Measurements from ENCODE around the gene NCKAP1.
A peak's percentile ranks its signal among the peaks of the same experiment; 100 is the strongest.

Gene NCKAP1

DNA sequence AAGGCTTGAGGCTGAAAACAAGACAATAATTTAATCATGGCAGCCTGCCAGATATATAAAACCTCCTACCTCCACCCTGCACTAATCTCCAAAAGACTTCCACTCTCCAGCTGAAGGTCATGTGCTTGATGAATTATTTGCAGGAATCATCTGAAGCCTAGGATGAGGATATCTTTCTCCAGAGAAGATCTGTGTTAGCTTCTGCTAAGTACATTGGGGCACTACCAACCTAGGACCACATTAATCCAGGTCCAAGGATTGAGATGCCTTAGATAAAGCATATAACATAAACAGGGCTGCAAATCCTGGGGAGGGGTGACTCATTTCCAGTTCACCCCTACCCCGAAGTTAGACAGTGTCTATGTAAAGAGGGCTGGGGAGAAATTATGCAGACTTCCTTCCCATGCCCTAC lies 91.3 kb downstream of the NCKAP1 start:
- peak; percentile 31 for DNase-seq

DNA sequence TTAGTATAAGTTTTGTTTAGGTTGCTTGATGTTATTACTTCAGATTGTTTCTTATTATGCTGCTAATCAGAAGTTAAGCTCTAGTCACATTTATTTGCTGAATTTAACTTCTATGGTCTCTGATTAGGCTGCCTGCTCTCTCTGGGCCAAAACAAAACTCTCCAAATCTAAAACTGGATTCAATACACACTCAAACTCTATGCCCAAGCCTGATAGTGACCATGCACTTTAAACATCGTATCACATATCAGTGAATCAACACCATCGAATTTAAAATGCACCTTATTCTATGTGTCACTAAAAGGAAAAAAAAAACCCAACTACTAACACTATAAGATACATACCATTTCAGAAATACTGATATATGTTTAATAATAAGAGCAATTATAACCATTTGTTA lies 94.9 kb downstream of the NCKAP1 start:
- DNase-seq, result no peak

DNA sequence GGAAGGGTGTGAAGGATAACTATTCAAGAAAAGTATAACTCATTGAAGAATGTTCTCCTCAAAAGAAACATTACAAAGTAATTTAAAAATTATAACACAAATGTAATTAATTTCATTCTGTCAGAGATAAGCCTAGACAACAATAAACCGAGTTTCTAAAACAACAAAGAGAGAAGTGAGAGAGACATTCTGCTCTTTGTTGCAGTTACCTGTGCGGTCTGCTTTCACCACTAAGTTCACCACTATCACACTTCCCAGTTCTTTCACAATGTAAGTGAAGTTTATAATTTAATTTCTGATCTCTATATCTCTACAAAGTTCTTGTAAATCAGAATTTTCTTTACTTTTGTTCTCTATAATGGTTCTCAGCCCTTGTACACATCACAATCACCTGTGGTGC lies 95.5 kb downstream of the NCKAP1 start:
- DNase-seq, result no peak

DNA sequence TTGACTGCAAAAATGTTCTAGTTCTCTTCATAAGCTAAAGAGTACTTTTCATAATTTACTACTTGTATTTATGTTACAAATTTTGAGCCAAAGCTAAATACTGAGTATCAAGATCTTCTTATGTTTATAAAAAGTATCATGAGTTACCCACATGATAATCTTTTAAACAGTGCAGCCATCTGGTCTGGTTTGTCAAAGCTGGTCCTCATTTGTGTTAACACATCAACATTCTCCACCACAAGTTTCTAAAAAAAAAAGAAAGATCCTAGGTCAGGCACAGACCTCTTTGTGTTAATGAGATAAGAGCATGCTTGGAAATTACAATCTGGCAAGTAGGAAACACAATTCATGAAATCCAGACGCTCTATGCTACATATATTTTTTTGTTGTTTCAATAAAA lies 96.3 kb downstream of the NCKAP1 start:
- DNase-seq, result no peak

DNA sequence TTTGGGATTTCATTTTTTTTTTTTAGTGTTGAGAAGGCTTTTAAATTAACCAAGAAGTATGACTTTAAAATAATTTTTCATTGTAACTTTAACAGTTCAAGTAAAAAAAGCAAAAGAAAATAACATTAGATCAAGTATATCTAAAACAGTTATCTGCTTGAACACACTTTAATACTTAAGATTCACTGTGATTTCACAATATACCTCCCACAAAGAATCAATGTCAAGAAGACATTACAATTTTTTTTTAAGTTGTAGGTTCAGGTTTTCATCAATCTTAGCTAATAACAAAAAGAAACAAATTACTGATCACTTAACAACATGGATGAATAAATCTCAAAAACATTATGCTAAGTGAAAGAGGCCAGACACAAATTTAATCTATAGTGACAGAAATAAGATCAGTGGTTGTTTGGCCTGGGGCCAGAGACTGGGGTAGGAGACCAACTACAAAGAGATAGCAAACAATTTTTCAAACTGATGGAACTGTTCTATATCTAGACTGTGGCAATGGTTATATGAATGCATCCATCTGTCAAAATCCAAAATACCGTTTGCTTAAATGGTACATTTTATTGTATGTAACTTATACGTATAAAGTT lies 97.0 kb downstream of the NCKAP1 start:
- DNase-seq, result no peak

DNA sequence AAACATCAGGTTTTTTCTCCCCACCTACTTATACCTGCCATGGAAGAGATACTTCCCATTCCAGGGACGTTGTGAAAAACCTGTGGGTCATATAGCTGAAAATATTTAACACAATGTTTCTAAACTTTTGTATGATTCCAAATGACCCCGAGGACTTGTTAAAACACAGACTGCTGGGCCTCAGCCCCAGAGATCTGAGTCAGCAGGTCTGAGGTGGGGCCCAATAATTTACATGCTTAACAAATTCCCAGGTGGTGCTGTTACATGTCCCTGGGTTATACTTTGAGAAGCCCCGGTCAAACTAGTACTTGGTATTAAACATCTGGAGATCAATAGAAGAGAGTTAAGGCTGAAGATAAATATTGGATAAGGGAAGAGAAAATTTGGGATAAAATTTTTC lies 100.4 kb downstream of the NCKAP1 start:
- no peak for DNase-seq

DNA sequence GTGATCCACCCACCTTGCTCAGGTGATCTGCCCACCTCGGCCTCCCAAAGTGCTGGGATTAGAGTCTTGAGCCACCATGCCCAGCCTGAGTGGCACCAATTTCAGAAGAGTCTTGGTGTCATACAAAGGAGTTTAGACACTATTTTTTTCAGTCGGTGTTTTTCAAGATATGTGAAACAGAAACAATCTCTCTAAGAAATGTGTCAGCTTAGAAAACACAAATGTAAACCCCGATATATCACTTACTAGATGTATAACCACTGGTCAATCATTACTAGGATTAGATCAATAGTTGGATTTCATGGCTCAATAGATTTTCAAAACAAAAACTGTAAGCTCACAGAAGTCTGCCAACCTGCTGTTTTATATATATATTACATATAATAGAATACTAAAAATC lies 104.6 kb downstream of the NCKAP1 start:
- no peak for DNase-seq

DNA sequence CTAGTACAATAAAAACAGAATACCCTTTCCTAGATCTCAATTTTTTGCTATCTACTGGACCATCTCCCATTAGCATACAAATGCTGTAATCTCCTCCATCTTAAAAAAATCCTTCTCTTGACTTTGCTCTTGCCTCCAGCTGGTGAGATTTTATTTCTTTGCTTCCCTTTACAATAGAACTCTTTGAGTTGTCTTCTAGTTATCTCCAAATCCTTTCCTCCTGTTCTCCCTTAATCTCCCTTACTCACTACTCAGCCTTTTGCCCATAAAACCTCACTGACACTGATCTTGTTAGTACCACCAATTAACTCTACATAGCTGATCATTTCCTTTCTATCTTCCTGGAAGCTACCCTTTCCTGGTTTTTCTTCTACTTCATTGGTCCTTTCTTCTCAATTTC lies 108.3 kb downstream of the NCKAP1 start:
- DNase-seq, result no peak

DNA sequence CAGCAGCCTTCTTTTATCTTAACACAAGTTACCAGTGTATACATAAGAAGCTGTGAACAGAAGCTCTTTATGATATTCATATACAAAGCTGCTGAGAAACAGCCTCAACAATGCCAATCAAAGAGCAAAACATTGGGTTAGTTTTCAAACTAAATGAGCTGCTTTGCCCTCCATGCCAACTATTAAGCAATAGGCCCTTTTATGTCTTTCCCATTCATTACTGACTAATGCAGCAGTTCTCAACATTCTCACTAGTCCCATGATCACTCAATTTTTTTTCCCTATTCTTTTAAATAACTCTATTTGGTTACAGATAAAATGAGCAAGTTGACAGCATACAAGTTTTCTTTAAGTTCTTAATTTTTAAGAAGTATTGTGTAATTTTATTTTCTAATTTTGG lies 114.0 kb downstream of the NCKAP1 start:
- DNase-seq, result no peak

DNA sequence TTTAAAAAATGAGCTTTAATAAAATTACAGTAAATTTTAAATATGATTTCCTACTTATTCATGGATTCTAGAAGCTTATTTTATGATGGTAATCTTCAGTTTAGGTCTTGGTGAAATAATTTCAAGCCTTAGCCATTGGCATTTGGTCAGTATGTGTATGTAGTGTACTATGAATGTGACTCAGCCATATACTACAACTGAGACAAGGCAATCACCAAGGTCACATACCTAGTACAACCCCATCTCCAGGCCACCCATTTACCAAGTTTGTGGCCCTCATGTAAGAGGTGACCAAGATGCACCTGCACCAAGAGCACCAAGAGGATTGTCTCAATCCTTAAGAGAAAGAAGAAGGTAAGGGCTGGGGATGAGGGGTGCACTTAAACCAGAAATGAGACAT lies 117.0 kb downstream of the NCKAP1 start:
- no peak for DNase-seq

DNA sequence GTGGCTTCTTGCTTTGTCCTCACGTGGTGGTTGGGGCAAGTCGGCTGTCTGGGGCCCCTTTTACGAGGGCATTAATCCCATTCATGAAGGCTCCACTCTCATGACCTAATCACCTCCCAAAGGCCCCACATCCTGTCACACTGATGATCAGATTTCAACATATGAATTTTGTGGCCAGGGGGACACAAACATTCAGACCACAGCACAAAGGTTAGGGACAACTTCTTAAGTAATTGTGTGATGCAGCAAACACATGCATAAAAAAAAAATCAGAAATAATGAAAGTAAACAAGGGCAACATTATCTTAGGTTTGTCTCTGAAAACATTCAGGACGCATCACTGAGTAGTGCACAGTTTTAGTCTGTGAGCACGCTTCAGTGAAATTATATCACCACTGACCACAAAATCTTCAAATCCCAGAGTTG lies 117.6 kb downstream of the NCKAP1 start:
- no peak for DNase-seq

DNA sequence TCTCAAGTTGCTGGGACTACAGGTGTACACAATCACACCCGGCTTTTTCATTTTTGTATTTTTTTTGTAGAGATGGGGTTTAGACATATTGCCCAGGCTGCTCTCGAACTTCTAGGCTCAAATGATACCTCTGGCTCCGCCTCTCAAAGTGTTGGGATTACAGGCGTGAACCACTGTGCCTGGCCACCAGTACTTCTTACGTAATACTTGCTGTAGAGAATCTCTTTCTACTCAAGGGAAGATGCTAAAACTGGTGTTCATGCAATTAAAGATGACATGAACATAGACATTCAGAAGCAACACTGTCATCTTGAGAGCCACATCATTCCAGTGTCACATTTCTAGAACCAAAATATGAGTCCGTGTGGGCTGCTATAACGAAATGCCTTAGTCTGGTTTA lies 118.2 kb downstream of the NCKAP1 start:
- DNase-seq, result no peak

DNA sequence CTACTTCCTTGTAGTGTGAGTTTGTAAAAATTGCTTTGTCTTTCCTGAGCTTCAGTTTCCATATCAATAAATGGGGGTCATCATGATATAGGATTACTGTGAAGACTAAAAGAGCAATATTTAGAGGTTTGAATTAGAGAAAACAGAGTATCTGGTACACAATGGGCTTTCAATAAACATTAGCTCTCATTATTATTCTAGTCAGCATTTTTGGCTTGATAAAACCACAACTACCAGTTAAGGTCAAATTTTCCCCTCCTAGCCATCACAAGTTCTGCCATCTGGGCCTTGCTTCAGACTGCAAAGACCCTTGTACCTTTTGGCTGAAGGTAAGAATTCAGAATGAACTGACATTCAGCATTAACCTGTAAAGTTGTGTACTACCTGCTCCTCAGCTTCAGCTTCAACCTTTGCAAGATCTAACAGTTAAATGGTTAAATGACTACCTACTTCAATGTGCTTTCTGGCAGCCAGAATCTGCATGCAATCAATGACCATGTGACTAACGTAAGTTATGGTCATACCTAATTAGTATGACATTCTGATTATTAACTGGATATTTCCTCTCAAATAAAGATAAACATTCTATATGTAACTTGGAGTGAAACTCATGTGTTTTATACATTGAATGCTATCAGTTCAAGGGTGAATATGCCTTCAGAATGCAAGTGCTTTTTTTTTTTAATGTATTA lies 119.2 kb downstream of the NCKAP1 start:
- no peak for DNase-seq

DNA sequence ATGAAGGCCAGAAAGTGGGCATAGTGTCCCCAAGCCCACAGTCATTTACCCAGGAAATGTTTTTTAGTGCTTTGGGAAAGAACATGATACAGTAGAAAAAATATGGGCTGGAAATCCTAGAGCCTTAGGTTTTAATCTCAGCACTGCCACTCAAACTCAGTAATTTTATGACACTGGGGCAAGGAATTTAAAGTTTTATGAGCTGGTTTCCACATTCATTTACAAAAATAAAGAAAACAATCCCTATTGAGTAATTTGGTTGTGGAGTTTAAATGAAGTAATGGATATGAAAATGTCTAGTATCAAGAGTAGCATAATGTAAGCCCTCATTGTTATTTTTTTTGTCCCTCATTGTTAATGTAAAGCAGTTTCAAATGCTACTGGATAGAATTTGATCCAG lies 120.3 kb downstream of the NCKAP1 start:
- DNase-seq, result no peak

DNA sequence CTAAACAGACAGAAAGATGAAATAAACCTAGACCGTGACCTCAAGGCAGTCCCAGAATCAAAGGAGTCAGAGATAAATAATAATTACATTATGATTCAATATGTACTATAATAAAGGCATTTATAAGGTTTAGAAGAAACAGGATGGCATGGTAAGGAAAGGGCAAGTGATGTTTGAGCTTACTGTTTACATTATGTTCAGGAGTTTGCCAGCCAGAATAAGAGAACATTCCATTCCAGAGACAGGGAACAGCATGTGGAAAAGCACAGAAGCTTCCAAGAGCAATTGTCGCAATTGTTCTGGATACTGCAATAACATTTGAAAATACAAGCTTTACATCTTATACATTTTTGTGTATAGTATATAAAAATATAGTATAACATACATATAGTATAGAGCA lies 121.8 kb downstream of the NCKAP1 start:
- no peak for DNase-seq

DNA sequence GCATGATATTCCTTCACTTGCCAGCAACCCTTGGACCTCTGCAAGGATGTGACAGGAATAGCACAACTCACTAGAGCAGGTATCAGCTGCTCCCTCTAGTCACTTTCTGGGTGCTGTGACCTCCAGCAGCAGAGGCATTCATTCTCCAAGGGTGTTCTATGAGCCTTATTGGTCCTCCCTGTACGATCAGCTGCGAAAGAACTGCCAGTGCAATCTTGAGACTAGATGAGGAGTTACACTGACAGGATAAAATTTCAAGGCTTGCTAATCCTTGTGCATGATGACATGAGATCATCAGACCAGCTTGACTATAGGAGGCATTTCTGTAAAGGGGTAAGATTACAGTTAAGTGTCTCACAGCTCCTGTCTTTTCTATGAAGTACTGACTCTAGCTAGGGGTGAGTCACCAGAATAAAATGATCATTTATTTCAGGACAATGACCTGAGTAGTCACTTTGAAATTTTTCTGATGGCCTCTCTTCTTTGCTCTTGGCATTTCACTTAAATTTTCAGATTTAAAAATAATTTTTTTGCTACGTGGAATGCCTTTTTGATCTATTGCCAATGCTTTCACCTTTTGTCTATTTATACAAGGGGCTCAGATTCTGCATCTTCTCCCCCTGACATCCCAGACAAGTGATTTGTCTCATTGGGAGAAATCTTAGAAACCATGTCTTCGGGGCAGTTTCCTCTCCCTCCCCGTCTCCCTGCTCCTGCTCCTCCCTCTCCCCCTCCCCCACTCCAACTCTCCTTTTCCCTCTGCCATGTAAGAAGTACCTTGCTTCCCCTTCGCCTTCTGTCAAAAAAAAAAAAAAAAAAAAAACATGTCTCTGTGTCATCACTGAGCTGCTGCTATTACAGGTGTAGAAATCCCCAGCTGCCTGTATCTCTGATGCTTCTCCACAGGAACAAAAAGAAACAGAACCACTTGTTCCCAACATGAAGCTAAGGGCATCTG lies 122.6 kb downstream of the NCKAP1 start:
- no peak for DNase-seq

DNA sequence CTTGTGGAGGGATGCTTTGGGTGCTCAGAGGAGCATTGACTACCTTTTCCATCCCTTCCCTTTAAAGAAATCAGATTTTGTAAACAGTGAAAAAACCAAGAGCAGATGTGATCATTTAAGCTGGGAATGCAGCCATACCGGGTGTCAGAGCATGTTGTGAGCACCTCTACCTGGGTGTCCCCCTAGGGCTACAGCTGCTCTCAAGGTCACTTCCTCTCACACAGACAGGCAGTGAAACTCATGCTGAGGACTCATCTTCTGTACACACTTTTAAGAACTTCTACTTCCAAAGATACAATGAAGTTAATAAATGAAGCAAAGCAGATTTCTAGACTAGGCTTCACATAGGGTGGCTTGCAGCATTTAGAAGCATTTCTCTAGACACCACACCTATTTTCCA lies 123.4 kb downstream of the NCKAP1 start:
- no peak for DNase-seq

DNA sequence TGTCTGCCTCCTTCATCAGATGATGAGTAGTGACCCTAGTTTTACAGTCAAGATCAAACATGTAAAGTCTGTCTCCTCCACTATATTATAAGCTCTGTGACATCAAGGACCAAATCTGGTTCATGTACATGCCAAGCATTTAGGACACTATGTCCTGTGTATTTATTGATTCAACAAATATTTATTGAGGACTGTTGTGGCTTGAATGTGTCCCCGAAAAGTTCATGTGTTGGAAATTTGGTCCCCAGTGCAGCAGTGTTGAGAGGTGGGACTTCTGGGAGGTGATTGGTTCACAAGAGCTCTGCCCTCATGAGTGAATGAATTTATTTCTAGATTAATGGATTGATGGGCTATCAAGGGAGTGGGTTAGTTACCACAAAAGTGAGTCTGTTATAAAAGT lies 125.2 kb downstream of the NCKAP1 start:
- DNase-seq, result no peak

DNA sequence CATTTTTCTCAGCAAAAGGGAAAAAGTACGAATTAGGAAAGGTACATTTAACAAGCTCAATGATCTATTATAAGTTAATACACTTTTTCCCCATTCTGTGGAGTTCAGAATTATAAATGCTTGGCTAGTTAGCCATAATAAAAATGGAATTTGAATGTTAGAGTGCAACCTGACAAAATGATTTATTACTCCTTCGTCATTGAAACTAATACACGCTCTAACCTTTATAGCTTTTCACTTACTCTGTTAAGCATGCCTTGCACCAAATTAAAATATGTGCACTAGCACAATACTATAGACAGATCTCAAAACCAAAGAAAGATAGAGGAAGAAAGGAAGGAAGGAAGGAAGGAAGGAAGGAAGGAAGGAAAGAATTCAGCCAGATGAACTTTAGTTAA lies 125.7 kb downstream of the NCKAP1 start:
- no peak for DNase-seq

DNA sequence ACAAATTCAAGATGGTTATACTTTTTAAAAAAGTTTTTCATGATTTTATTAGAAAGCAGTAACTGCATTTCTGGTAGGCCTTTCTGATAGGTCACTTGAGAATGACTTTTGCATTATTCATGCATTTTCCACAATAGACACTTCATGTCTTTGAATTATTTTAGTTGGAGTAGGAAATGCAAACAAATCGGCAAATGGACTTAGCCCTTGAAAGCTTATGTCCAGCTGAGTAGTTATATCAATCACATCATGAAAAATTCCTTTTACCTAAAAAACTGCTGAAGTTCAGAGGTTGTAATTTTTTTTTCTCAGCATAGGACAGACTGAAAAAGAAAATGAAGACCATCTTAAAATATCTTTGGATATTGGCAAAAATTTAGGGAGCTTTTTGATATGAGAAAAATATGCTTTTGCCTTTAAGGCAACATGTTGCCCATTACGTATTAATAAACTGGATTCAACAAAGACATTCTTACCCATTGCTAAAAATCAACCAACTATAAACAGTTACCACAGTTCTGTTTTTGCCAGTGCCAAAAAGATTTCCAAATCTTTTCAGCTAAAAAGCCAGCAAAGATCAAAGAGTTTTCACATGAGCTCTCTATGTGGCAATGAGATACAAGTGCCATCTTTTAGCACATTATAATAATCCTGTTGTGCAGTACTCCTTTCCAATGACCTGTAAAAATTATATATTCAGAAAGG lies 126.3 kb downstream of the NCKAP1 start:
- no peak for DNase-seq

DNA sequence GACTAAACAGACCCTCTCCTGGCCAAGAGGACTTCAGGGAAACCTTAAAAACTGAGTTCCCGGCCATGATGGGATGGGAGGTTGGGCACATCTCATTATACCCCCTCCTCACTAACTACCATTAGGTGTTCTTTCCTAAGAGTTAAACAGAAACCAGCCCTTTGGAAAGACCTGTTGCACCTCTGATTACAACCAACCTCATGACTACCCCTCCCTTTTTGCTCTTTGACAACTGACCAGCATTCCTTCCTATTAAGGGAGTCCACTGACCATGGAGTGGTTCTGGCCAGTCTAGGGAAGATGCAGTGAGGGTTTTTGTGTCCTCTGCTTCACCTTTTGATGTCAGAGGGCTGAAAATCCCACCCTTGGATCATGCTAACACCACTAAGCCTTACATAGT lies 127.3 kb downstream of the NCKAP1 start:
- DNase-seq, result no peak

DNA sequence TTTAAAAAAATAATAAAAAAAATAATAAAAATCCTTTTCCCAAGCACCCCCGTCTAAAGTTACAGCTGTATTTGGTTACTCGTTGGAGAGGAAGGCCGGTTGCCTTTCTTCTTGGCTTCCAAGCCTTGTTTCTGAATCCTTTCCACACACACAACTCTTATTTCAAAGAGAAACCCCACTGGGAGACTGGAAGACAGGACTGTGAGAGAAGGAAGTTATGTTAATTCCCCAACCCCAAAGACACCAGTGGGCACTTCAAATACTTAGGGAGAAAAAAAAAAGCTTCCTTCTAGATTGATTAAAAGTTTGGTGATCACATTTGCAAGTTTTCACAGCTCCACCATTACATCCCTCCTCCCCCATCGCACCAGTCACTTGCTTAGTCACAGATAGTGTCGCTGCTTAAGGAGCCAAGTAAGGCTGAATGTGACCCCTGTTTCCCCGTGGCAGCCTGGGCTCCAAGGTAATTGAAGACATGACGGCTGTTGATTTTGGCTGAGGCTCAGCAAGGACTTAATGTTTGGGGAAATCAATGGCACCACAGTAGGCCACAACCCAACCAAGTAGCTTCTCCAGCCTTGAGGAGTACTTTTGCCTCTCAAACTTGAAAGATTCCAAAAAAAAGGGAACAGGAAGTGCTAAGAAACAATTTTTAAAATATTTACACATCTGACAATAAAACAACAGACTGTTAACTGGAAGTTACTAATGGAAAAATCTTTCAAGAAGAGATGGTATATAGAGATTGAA lies 131.0 kb downstream of the NCKAP1 start:
- no peak for DNase-seq

DNA sequence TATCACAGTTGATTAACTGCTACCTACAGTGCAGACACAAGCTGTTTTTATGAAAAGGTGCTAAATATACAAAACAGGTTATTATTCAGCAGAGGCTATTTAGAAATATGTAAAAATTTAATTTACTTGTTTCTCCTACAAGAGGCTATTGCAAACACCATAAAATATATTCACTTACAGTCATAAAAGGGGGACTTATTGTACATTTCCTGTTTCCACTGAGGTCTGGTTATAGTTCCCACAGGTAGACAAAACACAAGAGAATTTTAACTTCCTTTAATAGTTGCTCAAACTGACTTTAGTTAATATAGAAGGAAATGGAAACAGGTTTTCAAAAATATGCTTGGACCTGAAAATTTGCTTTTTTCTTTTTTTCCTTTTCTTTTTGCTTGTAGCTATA lies 131.8 kb downstream of the NCKAP1 start:
- no peak for DNase-seq

All from DMS79 treated with DMSO at 0.1 percent for 48 hours (cell line).